RWPE1 (cell line): ENCODE results near the gene SIX6.
A peak's percentile ranks its signal among the peaks of the same experiment; 100 is the strongest.

Experiments used
- CTCF ChIA-PET: fragments of 350-600 bp; sonication (Branson Sonifier 250); formaldehyde crosslinking; extraction: SDS; loops from one replicate; lab custom pipeline; 2021; lab: Yijun Ruan, JAX
- POLR2A ChIA-PET: fragments of 400-600 bp; formaldehyde crosslinking; extraction: SDS; loops from one replicate; lab custom pipeline; 2020; ENCODE audit warnings: antibody characterized with exemption; ENCODE audit not compliant: low non-redundant PET; lab: Yijun Ruan, JAX
- DNase-seq: peaks from one replicate; pipeline ENCODE4 v3.0.0; 2012; ENCODE audit warnings: low spot score
- H3K27ac ChIP-seq: fragments of 450-650 bp; 2 replicates; pipeline ENCODE4 v1.5.1; 2017
- TF ChIP-seq, protein P1 (sequence below): fragments of 450-650 bp; conservative IDR thresholded peaks from 2 replicates; pipeline ENCODE4 v1.5.1; 2017; ENCODE audit warnings: low read depth, mild to moderate bottlenecking

SIX6 gene

DNA sequence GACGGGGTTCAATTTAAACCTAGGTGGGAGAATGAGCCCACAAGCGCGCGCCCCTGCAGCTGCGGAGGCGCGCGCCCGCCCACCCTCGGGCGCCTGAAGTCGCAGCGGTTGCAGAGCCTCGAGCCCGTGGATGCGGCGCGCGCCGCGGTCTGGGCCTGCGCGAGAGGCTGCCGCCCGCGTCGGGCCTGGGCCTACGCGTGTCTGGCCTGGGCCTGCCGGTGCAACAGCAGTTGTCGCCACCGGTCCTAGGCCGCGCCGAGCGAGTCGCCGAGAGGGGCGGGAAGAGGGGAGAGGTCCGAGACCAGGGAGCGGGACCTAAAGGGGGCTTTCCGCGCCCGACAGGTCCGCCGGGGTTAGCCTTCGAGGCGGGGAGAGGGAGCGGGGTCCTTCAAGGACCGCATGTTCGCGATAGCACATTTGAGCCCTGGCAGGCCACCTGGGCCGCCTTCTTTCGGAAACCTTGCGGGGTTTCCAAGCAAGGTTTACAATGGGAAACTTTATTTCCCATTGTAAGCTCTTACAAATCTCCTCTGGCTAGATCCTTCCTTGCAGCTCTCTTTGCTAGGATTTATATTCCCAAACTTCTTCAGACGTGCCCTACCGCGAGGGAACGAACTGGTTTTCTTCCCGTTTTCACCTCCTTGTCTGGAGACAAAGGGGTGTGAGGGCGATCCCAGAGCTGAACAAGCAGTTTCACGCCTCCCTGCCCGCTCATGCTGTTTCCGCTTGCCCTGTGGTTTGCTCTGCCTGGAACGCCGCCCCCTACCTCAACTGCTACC, 6.8 kb downstream of the SIX6 start:
- CTCF ChIA-PET: interaction anchor here (0.6 to 0.8 kb wide), 3 partner anchors 17 to 576 kb away, joined by 4 to 5 read pairs (median 4); no protein-coding TSS in a partner anchor
- POLR2A ChIA-PET: no interaction called here
- no peak overlapping the region for H3K27ac ChIP-seq
- no peak for DNase-seq
- TF ChIP-seq, protein P1, sequence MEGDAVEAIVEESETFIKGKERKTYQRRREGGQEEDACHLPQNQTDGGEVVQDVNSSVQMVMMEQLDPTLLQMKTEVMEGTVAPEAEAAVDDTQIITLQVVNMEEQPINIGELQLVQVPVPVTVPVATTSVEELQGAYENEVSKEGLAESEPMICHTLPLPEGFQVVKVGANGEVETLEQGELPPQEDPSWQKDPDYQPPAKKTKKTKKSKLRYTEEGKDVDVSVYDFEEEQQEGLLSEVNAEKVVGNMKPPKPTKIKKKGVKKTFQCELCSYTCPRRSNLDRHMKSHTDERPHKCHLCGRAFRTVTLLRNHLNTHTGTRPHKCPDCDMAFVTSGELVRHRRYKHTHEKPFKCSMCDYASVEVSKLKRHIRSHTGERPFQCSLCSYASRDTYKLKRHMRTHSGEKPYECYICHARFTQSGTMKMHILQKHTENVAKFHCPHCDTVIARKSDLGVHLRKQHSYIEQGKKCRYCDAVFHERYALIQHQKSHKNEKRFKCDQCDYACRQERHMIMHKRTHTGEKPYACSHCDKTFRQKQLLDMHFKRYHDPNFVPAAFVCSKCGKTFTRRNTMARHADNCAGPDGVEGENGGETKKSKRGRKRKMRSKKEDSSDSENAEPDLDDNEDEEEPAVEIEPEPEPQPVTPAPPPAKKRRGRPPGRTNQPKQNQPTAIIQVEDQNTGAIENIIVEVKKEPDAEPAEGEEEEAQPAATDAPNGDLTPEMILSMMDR: no peak

DNA sequence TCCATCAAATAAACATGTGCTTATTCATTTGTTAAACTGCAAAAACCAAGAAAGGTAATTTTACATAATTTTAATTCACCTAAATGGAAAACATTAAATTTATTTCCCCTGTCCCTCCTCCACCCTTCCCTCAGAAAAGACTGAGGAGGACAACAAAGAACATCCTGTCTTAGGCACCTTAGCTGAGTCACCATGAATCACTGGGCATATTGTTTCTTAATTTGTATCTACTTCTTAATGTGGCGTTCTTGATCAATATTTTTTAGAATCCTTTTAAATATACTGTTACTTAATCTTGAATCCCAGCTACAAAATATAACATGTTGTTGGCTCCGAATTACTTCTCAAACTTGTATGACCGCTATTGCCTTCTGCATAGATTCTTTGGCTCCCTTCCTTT, 23.5 kb downstream of the SIX6 start:
- ChIA-PET CTCF (interaction anchor here (0.6 kb wide), 1 partner anchor 17 kb away, joined by 5 read pairs; no protein-coding TSS in a partner anchor), POLR2A (no interaction called here)
- peak; percentile 61 for DNase-seq
- TF ChIP-seq, protein P1: no peak
- H3K27ac ChIP-seq: no peak overlapping the region

DNA sequence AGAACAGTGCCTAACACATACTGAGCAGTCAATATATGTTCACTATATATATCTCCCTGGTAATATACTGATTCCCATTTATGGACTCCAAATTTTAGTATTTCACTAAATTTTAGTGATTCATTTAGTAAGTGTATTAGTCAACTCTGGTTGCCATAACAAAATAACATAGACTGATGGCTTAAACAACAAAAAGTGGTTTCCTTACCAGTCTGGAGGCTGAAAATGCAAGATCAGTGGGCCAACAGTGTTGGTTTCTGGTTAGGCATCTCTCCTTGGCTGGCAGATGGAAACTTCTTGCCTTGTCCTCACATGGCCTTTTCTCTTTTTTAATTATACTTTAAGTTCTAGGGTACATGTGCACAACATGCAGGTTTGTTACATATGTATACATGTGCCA, 28.7 kb downstream of the SIX6 start:
- POLR2A ChIA-PET: no interaction called here
- CTCF ChIA-PET: no interaction called here
- H3K27ac ChIP-seq: no peak overlapping the region
- TF ChIP-seq, protein P1: no peak
- no peak for DNase-seq

DNA sequence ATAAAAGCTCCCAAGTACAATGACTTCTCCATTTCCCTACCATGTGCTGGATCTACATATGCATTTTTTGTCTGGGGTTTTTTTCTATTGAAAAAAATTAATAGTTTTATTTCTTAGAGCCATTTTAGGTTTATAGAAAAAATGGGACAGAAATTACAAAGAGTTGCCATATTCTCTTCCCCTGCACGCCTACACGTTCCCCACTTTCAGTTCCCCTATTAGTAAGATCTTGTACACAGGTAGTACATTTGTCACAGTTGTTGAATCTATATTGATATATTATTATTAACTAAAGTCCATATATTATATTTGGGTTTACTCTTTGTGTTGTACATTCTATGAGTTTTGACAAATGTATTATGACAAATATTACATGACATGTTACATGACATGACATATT, 35.7 kb downstream of the SIX6 start:
- H3K27ac ChIP-seq: no peak overlapping the region
- ChIA-PET POLR2A (no interaction called here), CTCF (no interaction called here)
- DNase-seq: no peak
- TF ChIP-seq, protein P1: no peak

DNA sequence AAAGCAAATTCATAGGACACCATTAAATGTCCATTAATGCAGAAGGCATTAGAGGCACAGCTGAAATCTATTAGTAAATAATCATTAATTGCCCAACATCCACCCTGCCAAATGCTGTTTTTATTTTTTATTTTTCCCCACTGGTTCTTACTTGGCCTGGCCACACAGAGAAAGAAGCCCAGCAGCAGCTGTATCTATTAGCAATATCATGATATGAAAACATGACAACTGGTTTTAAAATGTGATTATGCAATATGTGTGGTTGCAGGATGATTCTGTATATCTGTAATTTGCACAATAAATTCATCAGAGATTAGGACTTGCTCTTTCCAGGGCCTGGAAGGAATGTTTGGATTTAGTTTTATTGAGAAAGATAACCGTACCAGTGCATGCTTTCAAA, 44.9 kb downstream of the SIX6 start:
- no peak for DNase-seq
- TF ChIP-seq, protein P1: no peak
- POLR2A ChIA-PET: no interaction called here
- CTCF ChIA-PET: interaction anchor here (0.6 to 0.7 kb wide), 2 partner anchors 44 to 1125 kb away, joined by 3 read pairs; no protein-coding TSS in a partner anchor
- H3K27ac ChIP-seq: no peak overlapping the region

DNA sequence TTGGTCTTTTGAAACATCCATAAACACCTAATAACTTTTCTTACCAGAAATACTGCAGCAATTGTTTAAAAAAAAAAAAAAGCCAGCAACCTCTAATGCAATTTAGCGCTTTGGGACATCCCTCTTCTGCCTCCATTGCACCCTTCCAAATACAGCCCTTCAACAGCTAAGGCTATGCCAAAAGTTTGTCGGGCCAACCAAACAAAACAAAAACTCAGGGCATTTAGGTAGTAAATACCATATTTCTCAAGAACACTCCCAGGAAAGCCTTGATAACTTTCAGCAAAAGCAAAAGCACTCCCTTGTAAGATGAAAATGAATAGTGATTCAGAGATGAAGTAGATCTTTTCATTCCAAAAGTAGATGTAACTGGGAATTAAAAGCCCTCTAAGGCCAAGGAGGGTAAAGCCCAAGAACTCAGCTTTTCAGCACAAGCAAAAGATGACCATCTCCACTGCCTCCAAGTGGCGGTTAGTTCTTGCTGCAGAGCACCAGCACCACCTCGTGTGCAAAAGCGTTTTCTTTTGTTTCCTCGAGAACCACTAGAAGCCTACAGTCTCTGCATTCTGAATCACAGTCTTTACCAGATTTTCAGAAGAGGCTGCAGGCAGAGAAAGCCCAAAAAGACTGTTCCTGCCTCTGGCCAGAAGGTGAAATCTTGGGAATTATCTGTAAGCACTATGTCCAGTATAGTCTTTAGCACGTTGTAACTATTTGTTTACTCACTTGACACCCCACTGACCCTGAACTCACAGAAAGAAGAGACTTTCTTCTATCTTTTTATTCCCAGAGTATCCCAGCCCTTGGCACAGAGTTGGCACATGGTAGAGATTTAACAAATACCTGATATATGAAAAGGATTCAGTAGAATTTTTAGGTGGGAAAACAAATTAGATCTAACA, 53.1 kb downstream of the SIX6 start:
- no peak overlapping the region for H3K27ac ChIP-seq
- ChIA-PET CTCF (interaction anchor here (0.6 to 1.7 kb wide), 10 partner anchors 19 to 691 kb away, joined by 3 to 19 read pairs (median 3); no protein-coding TSS in a partner anchor), POLR2A (no interaction called here)
- peak; percentile 46 for DNase-seq
- TF ChIP-seq, protein P1: peak; percentile 39
